H1 (cell line): Measurements from ENCODE around the gene UBAC1. TPM values are rescaled to one million over a fixed set of nuclear protein-coding genes. Genes with fewer than 3 reads are reported as not detected.
"Not testable (repeated sequence)": the region's sequence is repeated elsewhere in the genome, so short reads cannot be mapped to it uniquely, and the experiment has no call there.

Experiments
- CTCF ChIA-PET: fragments of 300-600 bp; sonication (Branson Sonifier 250); formaldehyde crosslinking; loops from one replicate; lab custom pipeline; 2021; ENCODE audit not compliant: partially characterized antibody; lab: Charles Lee
- POLR2A ChIA-PET: fragments of 300-600 bp; sonication (Branson Sonifier 250); formaldehyde crosslinking; loops from one replicate; lab custom pipeline; 2021; ENCODE audit warnings: inconsistent platforms; ENCODE audit not compliant: partially characterized antibody; lab: Charles Lee
- DNase-seq, 2 experiments: peaks; one replicate each; pipeline versions ENCODE4 v3.0.0 to v3.0.0-alpha.2; 2010 to 2022; ENCODE audit warnings: low spot score in 2 of 2, low read depth in 1 of 2, mixed read lengths in 1 of 2
- FAIRE-seq: peaks from 2 replicates; lab custom pipeline; 2011; peaks lifted over from hg19 to GRCh38; lab: Jason Lieb, UNC
- H2AFZ ChIP-seq: 2 replicates; pipeline ENCODE4 v1.8.1; 2012; ENCODE audit warnings: low read length, inconsistent platforms
- H2AK5ac ChIP-seq: 2 replicates; pipeline ENCODE4 v1.6.1; 2013; ENCODE audit warnings: low read depth, low read length
- H2BK120ac ChIP-seq: replicated peaks from 2 replicates; pipeline ENCODE3; 2013; ENCODE audit warnings: low read depth, low read length, inconsistent platforms
- H2BK12ac ChIP-seq: 2 replicates; pipeline ENCODE4 v1.6.1; 2013; ENCODE audit warnings: low read depth, low read length
- H2BK15ac ChIP-seq: 2 replicates; pipeline ENCODE4 v1.6.1; 2013; ENCODE audit warnings: low read length
- H2BK20ac ChIP-seq: 2 replicates; pipeline ENCODE4 v1.6.1; 2013; ENCODE audit warnings: low read length
- H2BK5ac ChIP-seq: 2 replicates; pipeline ENCODE4 v1.6.1; 2013; ENCODE audit warnings: low read depth, low read length
- H3K14ac ChIP-seq: 2 replicates; pipeline ENCODE4 v1.6.1; 2013; ENCODE audit warnings: inconsistent platforms; ENCODE audit not compliant: insufficient read length
- H3K18ac ChIP-seq: 2 replicates; pipeline ENCODE4 v1.6.1; 2013; ENCODE audit warnings: low read length; ENCODE audit errors: extremely low read depth
- H3K23ac ChIP-seq: 2 replicates; pipeline ENCODE4 v1.6.1; 2013; ENCODE audit warnings: inconsistent platforms; ENCODE audit not compliant: insufficient read length
- H3K23me2 ChIP-seq: 2 replicates; pipeline ENCODE4 v1.6.1; 2013; ENCODE audit warnings: low read depth, low read length
- H3K27ac ChIP-seq: 2 replicates; pipeline ENCODE4 v1.6.1; 2011; ENCODE audit warnings: low read depth, low read length, inconsistent platforms
- H3K27me3 ChIP-seq, 4 experiments: replicated peaks in 1 of 4; 1 replicate in 1 of 4; 2 replicates in 3 of 4; pipeline versions ENCODE4 v1.6.1 to v1.8.1; 2011 to 2013; ENCODE audit warnings: low read length in 3 of 4, mild to moderate bottlenecking in 3 of 4, inconsistent platforms in 2 of 4, mixed read lengths in 2 of 4, moderate library complexity in 1 of 4; ENCODE audit not compliant: control insufficient read depth in 3 of 4, insufficient read depth in 3 of 4; ENCODE audit errors: extremely low read depth in 1 of 4
- H3K36me3 ChIP-seq, 4 experiments: 2 replicates each; pipeline versions ENCODE4 v1.6.1 to v1.8.1; 2011 to 2013; ENCODE audit warnings: mild to moderate bottlenecking in 4 of 4, low read length in 3 of 4, moderate library complexity in 2 of 4, control low read depth in 1 of 4, inconsistent platforms in 1 of 4; ENCODE audit not compliant: insufficient read depth in 4 of 4, control insufficient read depth in 2 of 4
- H3K4ac ChIP-seq: replicated peaks from 2 replicates; pipeline ENCODE3; 2013; ENCODE audit warnings: low read length, low read depth, mixed read lengths, inconsistent platforms; ENCODE audit not compliant: insufficient read length
- H3K4me1 ChIP-seq, 4 experiments: replicated peaks in 1 of 4; 1 replicate in 1 of 4; 2 replicates in 3 of 4; pipeline versions ENCODE4 v1.6.1 to v1.8.1; 2011 to 2013; ENCODE audit warnings: low read length in 3 of 4, inconsistent platforms in 2 of 4, mixed read lengths in 1 of 4; ENCODE audit not compliant: insufficient read depth in 4 of 4, control insufficient read depth in 3 of 4
- H3K4me2 ChIP-seq, 2 experiments: 2 replicates each; pipeline versions ENCODE4 v1.6.1 to v1.8.1; 2011 to 2013; ENCODE audit warnings: low read depth in 2 of 2, low read length in 2 of 2, control low read depth in 1 of 2, inconsistent platforms in 1 of 2, mild to moderate bottlenecking in 1 of 2; ENCODE audit not compliant: insufficient read depth in 1 of 2
- H3K4me3 ChIP-seq, 4 experiments: fragments of 200-600, 300-600 bp in 1 of 4; sonication (generic), shearing (Covaris generic), sonication (Bioruptor Twin) in 1 of 4; 2 replicates each; pipeline versions ENCODE4 v1.5.1 to v1.8.1; 2011 to 2016; ENCODE audit warnings: low read length in 4 of 4, low read depth in 3 of 4, control low read depth in 2 of 4, inconsistent platforms in 2 of 4, mild to moderate bottlenecking in 2 of 4, mixed read lengths in 1 of 4, moderate library complexity in 1 of 4; ENCODE audit not compliant: insufficient read depth in 2 of 4; ENCODE audit errors: extremely low read depth in 1 of 4
- H3K56ac ChIP-seq: replicated peaks from 2 replicates; pipeline ENCODE3; 2013; ENCODE audit warnings: low read depth, mild to moderate bottlenecking, mixed read lengths, low read length, inconsistent platforms; ENCODE audit not compliant: insufficient read length
- H3K79me1 ChIP-seq: 2 replicates; pipeline ENCODE4 v1.6.1; 2013; ENCODE audit warnings: low read depth, low read length, control low read depth
- H3K79me2 ChIP-seq, 2 experiments: 2 replicates each; pipeline versions ENCODE4 v1.6.1 to v1.8.1; 2012 to 2013; ENCODE audit warnings: low read length in 2 of 2, mild to moderate bottlenecking in 2 of 2, inconsistent platforms in 1 of 2; ENCODE audit not compliant: insufficient read depth in 2 of 2, control insufficient read depth in 1 of 2
- H3K9ac ChIP-seq, 4 experiments: replicated peaks in 1 of 4; 1 replicate in 1 of 4; 2 replicates in 3 of 4; pipeline versions ENCODE4 v1.6.1 to v1.8.1; 2011 to 2013; ENCODE audit warnings: low read depth in 3 of 4, low read length in 3 of 4, control low read depth in 2 of 4, mild to moderate bottlenecking in 2 of 4, moderate library complexity in 2 of 4, inconsistent platforms in 1 of 4; ENCODE audit errors: extremely low read depth in 1 of 4
- H3K9me3 ChIP-seq, 2 experiments: 2 replicates each; pipeline versions ENCODE4 v1.6.1 to v1.8.1; 2012 to 2013; ENCODE audit warnings: mild to moderate bottlenecking in 2 of 2, moderate library complexity in 2 of 2, control low read depth in 1 of 2, inconsistent platforms in 1 of 2, low read depth in 1 of 2, low read length in 1 of 2, mixed read lengths in 1 of 2; ENCODE audit not compliant: insufficient read depth in 2 of 2
- H4K20me1 ChIP-seq, 2 experiments: replicated peaks in 1 of 2; 2 replicates each; pipeline versions ENCODE3 to v1.8.1; 2011 to 2013; ENCODE audit warnings: inconsistent platforms in 2 of 2, low read length in 2 of 2, mild to moderate bottlenecking in 1 of 2; ENCODE audit not compliant: insufficient read depth in 2 of 2, control insufficient read depth in 1 of 2
- H4K5ac ChIP-seq: 2 replicates; pipeline ENCODE4 v1.6.1; 2013; ENCODE audit warnings: low read length, low read depth, mixed read lengths, inconsistent platforms; ENCODE audit not compliant: insufficient read length
- H4K8ac ChIP-seq: 2 replicates; pipeline ENCODE4 v1.8.0; 2013; ENCODE audit warnings: mild to moderate bottlenecking, moderate library complexity, low read length, inconsistent platforms; ENCODE audit not compliant: insufficient read depth; ENCODE audit errors: extremely low read depth
- H4K91ac ChIP-seq: replicated peaks from 2 replicates; pipeline ENCODE3; 2013; ENCODE audit warnings: low read length, mixed read lengths, inconsistent platforms; ENCODE audit not compliant: insufficient read length
- BRCA1 ChIP-seq: IDR thresholded peaks from 2 replicates; pipeline ENCODE4 v1.6.1; 2012; ENCODE audit warnings: low read depth, low read length, improper control_type of control experiment
- CEBPB ChIP-seq: IDR thresholded peaks from 2 replicates; pipeline ENCODE4 v1.6.1; 2012; ENCODE audit warnings: low read depth, low read length
- YY1 ChIP-seq: IDR thresholded peaks from 2 replicates; pipeline ENCODE4 v1.6.1; 2011; ENCODE audit warnings: low read depth, mild to moderate bottlenecking, low read length
- WGBS, 2 experiments: shearing (Covaris generic) in 1 of 2; methylation state at CpG; one replicate each; pipeline versions ENCODE4 v1.1.6 to v1.1.7; 2013 to 2015; ENCODE audit warnings: low lambda C conversion rate in 2 of 2, mixed read lengths in 2 of 2, inconsistent platforms in 1 of 2, low coverage in 1 of 2, missing lambda C conversion rate in 1 of 2; ENCODE audit not compliant: insufficient replicate concordance in 2 of 2, insufficient coverage in 1 of 2, insufficient read length in 1 of 2; ENCODE audit errors: extremely low coverage in 1 of 2, missing lambda C conversion rate in 1 of 2; 5-methylcytosine and 5-hydroxymethylcytosine counted together
- polyA plus RNA-seq, 7 experiments: library from polyadenylated mRNA; depleted of rRNA in 3 of 7; stranded (reverse) in 5 of 7; unstranded in 2 of 7; fragments of >200 nt in 5 of 7; fragments of 200-250 nt in 2 of 7; gene quantifications; 1 replicate in 5 of 7; 2 replicates in 1 of 7; 4 replicates in 1 of 7; pipeline versions ENCODE4 v1.2.1 to v1.2.3, GENCODE V29; 2011 to 2013; ENCODE audit warnings: missing spikeins in 2 of 7, mixed read lengths in 2 of 7
- total RNA-seq: library from RNA; stranded (reverse); fragmentation: NEBNext Ultra II Directional; extraction: Animal tissue kit (Norgen Biotek cat#: 25700); gene quantifications from 2 replicates; pipeline ENCODE4 v1.2.1, GENCODE V29; 2021

Gene UBAC1
- total and polyA plus RNA-seq, 2 of the 8 experiments (the other 6 are each of a cell fraction or from before 2014, with no cell fraction given): 59.3 to 85.2 TPM

GRCh38 chr9:135914921-135915320 lies 46.3 kb downstream of the UBAC1 start (continued):
- TF ChIP-seq CEBPB (no peak), YY1 (no peak), BRCA1 (no peak)

DNA sequence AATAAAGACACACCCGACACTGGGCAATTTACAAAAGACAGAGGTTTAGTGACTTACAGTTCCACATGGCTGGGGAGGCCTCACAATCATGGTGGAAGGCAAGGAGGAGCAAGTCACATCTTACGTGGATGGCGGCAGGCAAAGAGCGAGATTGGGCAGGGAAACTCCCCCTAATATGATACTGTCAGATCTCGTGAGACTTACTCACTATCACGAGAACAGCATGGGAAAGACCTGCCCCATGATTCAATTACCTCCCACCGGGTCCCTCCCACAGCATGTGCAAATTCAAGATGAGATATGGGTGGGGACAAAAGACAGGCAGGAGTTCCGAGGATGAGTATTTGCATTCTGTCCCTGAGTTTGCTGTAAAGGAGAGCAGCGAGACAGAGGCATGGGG lies 49.9 kb downstream of the UBAC1 start:
- H2AK5ac ChIP-seq, H3K14ac ChIP-seq, H4K91ac ChIP-seq, H3K23ac ChIP-seq, H3K4ac ChIP-seq, H3K9ac ChIP-seq, H3K4me1 ChIP-seq, H2BK20ac ChIP-seq, DNase-seq, H3K4me2 ChIP-seq, H3K4me3 ChIP-seq, FAIRE-seq, H3K18ac ChIP-seq, H2BK12ac ChIP-seq, H4K8ac ChIP-seq, H4K5ac ChIP-seq, H3K27me3 ChIP-seq, H3K23me2 ChIP-seq, H2BK120ac ChIP-seq, H2AFZ ChIP-seq, H2BK5ac ChIP-seq, H3K56ac ChIP-seq, H4K20me1 ChIP-seq, H3K79me1 ChIP-seq, H2BK15ac ChIP-seq, CTCF ChIA-PET, H3K27ac ChIP-seq: not testable (repeated sequence)
- peaks cover 23 to 29% of the 10 kb centered on the region in 2 experiments for H3K9me3 ChIP-seq
- H3K79me2 ChIP-seq: peaks cover 3 to 14% of the 10 kb centered on the region in 2 experiments
- H3K36me3 ChIP-seq: peaks cover 10 to 40% (median 27%) of the 10 kb centered on the region in 4 experiments
- 95% methylated on average over 9 of the region's 9 CpGs; no CpG with 5 or more reads in 1 of the 2 experiments for WGBS, 2 experiments
- POLR2A ChIA-PET: interaction anchor here (1.1 kb wide), 1 partner anchor 14 kb away, joined by 3 read pairs; no protein-coding TSS in a partner anchor
